ENCODE results near the gene LRP4.

DNA sequence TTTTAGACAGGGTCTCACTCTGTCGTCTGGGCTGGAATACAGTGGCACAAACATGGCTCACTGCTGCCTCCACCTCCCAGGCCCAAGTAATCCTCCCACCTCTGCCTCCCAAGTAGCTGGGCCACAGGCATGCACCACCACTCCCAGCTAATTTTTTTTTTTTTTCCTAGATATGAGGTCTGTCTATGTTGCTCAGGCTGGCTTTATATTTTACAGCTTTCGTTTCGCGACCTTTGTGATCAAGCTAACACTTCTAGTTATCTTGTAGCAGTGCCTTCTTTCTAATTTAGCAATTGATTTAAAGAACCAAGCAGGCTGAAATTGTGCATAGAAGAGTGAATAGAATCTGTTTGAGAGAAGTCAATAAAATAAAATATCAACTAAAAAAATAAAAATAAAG is 83.5 kb downstream of the LRP4 start:
- TF ChIP-seq CTCF (conservative IDR thresholded peaks at IDR 0.05) = no peak
- TF ChIP-seq EZH2 (IDR thresholded peaks at IDR 0.05; ENCODE audit: low read depth) = no peak

Data from PC-9 (cell line).